Keratinocyte (primary cell): Measurements from ENCODE around the gene NARS2. TPM values are rescaled to one million over a fixed set of nuclear protein-coding genes. Genes with fewer than 3 reads are reported as not detected.

Experiments
- DNase-seq: peaks from one replicate; pipeline ENCODE4 v3.0.0-alpha.2; 2011; ENCODE audit warnings: low read depth, missing footprints, low spot score
- FAIRE-seq: peaks from 2 replicates; lab custom pipeline; 2011; peaks lifted over from hg19 to GRCh38; lab: Jason Lieb, UNC
- H2AFZ ChIP-seq: 2 replicates; pipeline ENCODE4 v1.6.0; 2012; ENCODE audit warnings: low read length, control low read depth, inconsistent platforms; ENCODE audit not compliant: control insufficient read depth
- H3K27ac ChIP-seq: 2 replicates; pipeline ENCODE4 v1.5.1; 2011; ENCODE audit warnings: low read length; ENCODE audit not compliant: control insufficient read depth, insufficient read depth
- H3K27me3 ChIP-seq: 3 replicates; pipeline ENCODE4 v1.6.0; 2011; ENCODE audit warnings: low read length; ENCODE audit not compliant: control insufficient read depth, insufficient read depth; ENCODE audit errors: extremely low read depth
- H3K36me3 ChIP-seq, 2 experiments: 2 replicates in 1 of 2; 3 replicates in 1 of 2; pipeline ENCODE4 v1.5.1; 2011; ENCODE audit warnings: low read length in 2 of 2, mild to moderate bottlenecking in 1 of 2; ENCODE audit not compliant: control insufficient read depth in 2 of 2, insufficient read depth in 2 of 2; ENCODE audit errors: extremely low read depth in 1 of 2
- H3K4me1 ChIP-seq: 3 replicates; pipeline ENCODE4 v1.5.1; 2011; ENCODE audit warnings: low read length; ENCODE audit not compliant: control insufficient read depth, insufficient read depth; ENCODE audit errors: extremely low read depth
- H3K4me2 ChIP-seq: 3 replicates; pipeline ENCODE4 v1.6.0; 2011; ENCODE audit warnings: low read depth, low read length; ENCODE audit not compliant: control insufficient read depth, insufficient read depth; ENCODE audit errors: extremely low read depth
- H3K4me3 ChIP-seq, 3 experiments: fragments of 200-600 bp in 1 of 3; sonication (generic) in 1 of 3; 2 replicates in 2 of 3; 3 replicates in 1 of 3; pipeline ENCODE4 v1.5.1; 2011 to 2016; ENCODE audit warnings: low read length in 3 of 3, mild to moderate bottlenecking in 3 of 3, control low read depth in 2 of 3, inconsistent platforms in 1 of 3, low read depth in 1 of 3, mixed read lengths in 1 of 3, mixed run types in 1 of 3, moderate library complexity in 1 of 3; ENCODE audit not compliant: control insufficient read depth in 2 of 3, insufficient read depth in 2 of 3; ENCODE audit errors: extremely low read depth in 1 of 3
- H3K79me2 ChIP-seq: 2 replicates; pipeline ENCODE4 v1.6.0; 2012; ENCODE audit warnings: low read length; ENCODE audit not compliant: control insufficient read depth, insufficient read depth
- H3K9ac ChIP-seq: 3 replicates; pipeline ENCODE4 v1.6.0; 2011; ENCODE audit warnings: low read length; ENCODE audit not compliant: control insufficient read depth, insufficient read depth; ENCODE audit errors: extremely low read depth
- H3K9me1 ChIP-seq: 3 replicates; pipeline ENCODE4 v1.6.0; 2011; ENCODE audit warnings: low read length; ENCODE audit not compliant: control insufficient read depth, insufficient read depth; ENCODE audit errors: extremely low read depth
- H3K9me3 ChIP-seq: 2 replicates; pipeline ENCODE4 v1.5.1; 2012; ENCODE audit warnings: low read depth, low read length; ENCODE audit not compliant: control insufficient read depth
- H4K20me1 ChIP-seq: 3 replicates; pipeline ENCODE4 v1.6.0; 2011; ENCODE audit warnings: low read length; ENCODE audit not compliant: control insufficient read depth, insufficient read depth; ENCODE audit errors: extremely low read depth
- EZH2 ChIP-seq: IDR thresholded peaks from one replicate; pipeline ENCODE4 v1.6.1; 2012; ENCODE audit warnings: inconsistent platforms, mild to moderate bottlenecking, low read length, moderate library complexity
- dilution Hi-C: fragments of 300-500 bp; cut with MboI; formaldehyde crosslinking; loops from one replicate; pipeline ENCODE4 v1.7.0; 2020; ENCODE audit warnings: low sequenced_read_pairs; ENCODE audit not compliant: extremely low pct_ligation_motif_present
- polyA plus RNA-seq, 5 experiments: library from polyadenylated mRNA; depleted of rRNA in 3 of 5; stranded (reverse) in 3 of 5; stranded (forward) in 1 of 5; unstranded in 1 of 5; fragments of >200 nt; gene quantifications; 1 replicate in 1 of 5; 2 replicates in 3 of 5; 3 replicates in 1 of 5; pipeline versions ENCODE4 v1.2.1 to v1.2.3, GENCODE V29; 2011 to 2012; ENCODE audit warnings: missing spikeins in 2 of 5, low read depth in 1 of 5, low replicate concordance in 1 of 5
- TF ChIP-seq, protein P1 (sequence below), 3 experiments: IDR thresholded peaks in 1 of 3; conservative IDR thresholded peaks in 1 of 3; optimal IDR thresholded peaks in 1 of 3; 2 replicates in 2 of 3; 3 replicates in 1 of 3; pipeline versions ENCODE3 to v1.5.1; 2011; ENCODE audit warnings: low read length in 3 of 3, mild to moderate bottlenecking in 3 of 3, moderate library complexity in 2 of 3, control low read depth in 1 of 3, inconsistent platforms in 1 of 3; ENCODE audit not compliant: insufficient read depth in 2 of 3; ENCODE audit errors: extremely low read depth in 1 of 3

NARS2 gene
- polyA plus RNA-seq, 1 donor (not counting 4 experiments of a cell fraction or from before 2014, with no cell fraction given), result 28.8 TPM

DNA sequence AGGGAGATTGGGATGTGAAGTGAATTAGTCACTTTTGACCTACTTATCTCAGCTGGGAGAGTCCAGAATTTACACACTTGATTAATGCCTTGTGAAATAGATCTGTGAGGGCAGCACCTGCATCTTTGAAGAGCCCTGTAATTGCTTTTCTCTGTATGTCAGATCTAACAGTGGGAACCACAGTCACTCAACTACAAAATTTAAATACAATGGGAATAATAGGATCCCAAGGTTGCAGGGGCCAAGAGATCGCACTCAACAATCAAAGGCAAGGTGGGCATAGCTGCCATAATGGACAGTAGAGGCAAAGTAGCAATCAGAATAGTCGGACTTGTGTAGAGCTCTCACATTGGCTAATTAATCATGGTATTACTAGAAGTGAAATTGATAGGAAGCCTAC lies 45.5 kb upstream of the NARS2 start:
- no peak for FAIRE-seq
- no peak overlapping the region for H2AFZ ChIP-seq
- no peak overlapping the region for H3K27ac ChIP-seq
- H4K20me1 ChIP-seq, result no peaks in the 10 kb centered on the region
- H3K4me2 ChIP-seq, result no peak overlapping the region
- TF ChIP-seq EZH2, result no peak
- TF ChIP-seq, protein P1, sequence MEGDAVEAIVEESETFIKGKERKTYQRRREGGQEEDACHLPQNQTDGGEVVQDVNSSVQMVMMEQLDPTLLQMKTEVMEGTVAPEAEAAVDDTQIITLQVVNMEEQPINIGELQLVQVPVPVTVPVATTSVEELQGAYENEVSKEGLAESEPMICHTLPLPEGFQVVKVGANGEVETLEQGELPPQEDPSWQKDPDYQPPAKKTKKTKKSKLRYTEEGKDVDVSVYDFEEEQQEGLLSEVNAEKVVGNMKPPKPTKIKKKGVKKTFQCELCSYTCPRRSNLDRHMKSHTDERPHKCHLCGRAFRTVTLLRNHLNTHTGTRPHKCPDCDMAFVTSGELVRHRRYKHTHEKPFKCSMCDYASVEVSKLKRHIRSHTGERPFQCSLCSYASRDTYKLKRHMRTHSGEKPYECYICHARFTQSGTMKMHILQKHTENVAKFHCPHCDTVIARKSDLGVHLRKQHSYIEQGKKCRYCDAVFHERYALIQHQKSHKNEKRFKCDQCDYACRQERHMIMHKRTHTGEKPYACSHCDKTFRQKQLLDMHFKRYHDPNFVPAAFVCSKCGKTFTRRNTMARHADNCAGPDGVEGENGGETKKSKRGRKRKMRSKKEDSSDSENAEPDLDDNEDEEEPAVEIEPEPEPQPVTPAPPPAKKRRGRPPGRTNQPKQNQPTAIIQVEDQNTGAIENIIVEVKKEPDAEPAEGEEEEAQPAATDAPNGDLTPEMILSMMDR (optimal IDR thresholded peaks at IDR 0.05 in 1 of 3, IDR thresholded peaks at IDR 0.05 in 1 of 3, conservative IDR thresholded peaks at IDR 0.05 in 1 of 3; ENCODE audit: extremely low read depth in 1 of 3, insufficient read depth in 2 of 3, low read length in 3 of 3), result no peak
- H3K9me3 ChIP-seq, result no peaks in the 10 kb centered on the region
- H3K9me1 ChIP-seq, result no peaks in the 10 kb centered on the region
- H3K27me3 ChIP-seq, result no peaks in the 10 kb centered on the region
- dilution Hi-C loops, result no loop called here
- H3K4me3 ChIP-seq, result no peak overlapping the region
- no peak overlapping the region for H3K9ac ChIP-seq
- no peak for DNase-seq
- no peaks in the 10 kb centered on the region for H3K4me1 ChIP-seq
- no peaks in the 10 kb centered on the region for H3K36me3 ChIP-seq
- no peaks in the 10 kb centered on the region for H3K79me2 ChIP-seq

DNA sequence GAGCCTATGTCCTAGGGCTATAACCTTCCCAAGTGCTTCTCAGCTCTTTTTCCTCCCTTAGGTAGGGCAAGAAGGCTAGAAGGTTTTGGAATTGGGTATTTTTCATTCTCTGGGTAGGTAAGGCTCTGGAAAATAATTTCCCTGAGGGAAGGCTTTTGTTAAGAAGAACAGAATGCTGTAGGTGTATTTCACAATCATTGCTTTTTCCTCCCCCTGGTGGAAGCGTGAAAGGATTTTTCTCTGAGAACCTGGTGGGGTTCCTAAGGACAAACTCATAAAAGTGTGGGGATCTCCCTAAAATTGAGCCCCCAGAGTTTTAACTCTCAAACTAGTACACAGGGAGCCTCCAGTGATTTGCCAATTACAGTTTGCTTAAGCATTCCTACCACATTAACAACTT lies 41.1 kb upstream of the NARS2 start:
- Histone ChIP-seq H2AFZ (no peak overlapping the region), H3K9me1 (no peaks in the 10 kb centered on the region), H3K4me2 (no peak overlapping the region), H3K27me3 (no peaks in the 10 kb centered on the region), H3K79me2 (no peaks in the 10 kb centered on the region), H3K36me3 (no peaks in the 10 kb centered on the region), H3K27ac (no peak overlapping the region), H3K4me3 (no peak overlapping the region), H3K9me3 (no peaks in the 10 kb centered on the region), H3K9ac (no peak overlapping the region), H3K4me1 (no peaks in the 10 kb centered on the region), H4K20me1 (no peaks in the 10 kb centered on the region)
- dilution Hi-C loops, result no loop called here
- no peak for TF ChIP-seq EZH2
- TF ChIP-seq, protein P1 (optimal IDR thresholded peaks at IDR 0.05 in 1 of 3, IDR thresholded peaks at IDR 0.05 in 1 of 3, conservative IDR thresholded peaks at IDR 0.05 in 1 of 3; ENCODE audit: extremely low read depth in 1 of 3, insufficient read depth in 2 of 3, low read length in 3 of 3), result peak in 2 of 3 experiments; percentile 18 to 21
- FAIRE-seq (no peak), DNase-seq (no peak)
